HG02678 (cell line): ENCODE data around the gene GPRC5A.

Source experiments
- ATAC-seq: cut with Tn5 transposase; IDR thresholded peaks from one replicate; pipeline ENCODE4 v1.9.1; 2021; ENCODE audit warnings: mild to moderate bottlenecking, moderate library complexity; ENCODE audit not compliant: unreplicated experiment

Gene GPRC5A

GRCh38 chr12:12936983-12937491 lies 45.7 kb downstream of the GPRC5A start:
- ATAC-seq: no peak

GRCh38 chr12:12938541-12938940 lies 47.2 kb downstream of the GPRC5A start:
- ATAC-seq: no peak

- ATAC-seq: no peak
Observed at GRCh38 chr12:12939888-12940287, 48.5 kb downstream of the GPRC5A start.

- ATAC-seq: no peak
Observed at GRCh38 chr12:12941450-12942350, 50.3 kb downstream of the GPRC5A start.

GRCh38 chr12:12943586-12944260 lies 52.4 kb downstream of the GPRC5A start:
- no peak for ATAC-seq

GRCh38 chr12:12945591-12945990 lies 54.2 kb downstream of the GPRC5A start:
- no peak for ATAC-seq

- no peak for ATAC-seq
Observed at GRCh38 chr12:12946686-12947355, 55.5 kb downstream of the GPRC5A start.

- no peak for ATAC-seq
Observed at GRCh38 chr12:12947902-12948301, 56.5 kb downstream of the GPRC5A start.

GRCh38 chr12:12951504-12951903 lies 60.1 kb downstream of the GPRC5A start:
- no peak for ATAC-seq

GRCh38 chr12:12952036-12952435 lies 60.7 kb downstream of the GPRC5A start, which contains the start of gene GPRC5D:
Gene GPRC5D, minus strand, starts transcription at chr12:12952170. Its CDS starts 1,786 bp downstream, at chr12:12950384.
- ATAC-seq: no peak

- ATAC-seq: no peak
Observed at GRCh38 chr12:12954356-12954755, 63.0 kb downstream of the GPRC5A start.

- no peak for ATAC-seq
Observed at GRCh38 chr12:12954878-12955625, 63.7 kb downstream of the GPRC5A start.

GRCh38 chr12:12958886-12959285 lies 67.5 kb downstream of the GPRC5A start:
- no peak for ATAC-seq

GRCh38 chr12:12960639-12961209 lies 69.4 kb downstream of the GPRC5A start:
- ATAC-seq: no peak

- no peak for ATAC-seq
Observed at GRCh38 chr12:12964255-12964654, 72.9 kb downstream of the GPRC5A start.

- ATAC-seq: no peak
Observed at GRCh38 chr12:12965836-12966235, 74.5 kb downstream of the GPRC5A start.
